Loucy (cell line): Measurements from ENCODE around the gene SULT1C4.

Source experiments
- EZH2phosphoT487 ChIP-seq: fragments of 200-600 bp; IDR thresholded peaks from 2 replicates; pipeline ENCODE4 v1.6.1; 2018; ENCODE audit warnings: antibody characterized with exemption, mild to moderate bottlenecking, moderate library complexity, borderline replicate concordance
- TF ChIP-seq, protein P1 (sequence below): fragments of 200-600 bp; sonication (generic); conservative IDR thresholded peaks from 2 replicates; pipeline ENCODE4 v1.5.1; 2014; ENCODE audit warnings: mild to moderate bottlenecking, antibody characterized with exemption, low read length

DNA sequence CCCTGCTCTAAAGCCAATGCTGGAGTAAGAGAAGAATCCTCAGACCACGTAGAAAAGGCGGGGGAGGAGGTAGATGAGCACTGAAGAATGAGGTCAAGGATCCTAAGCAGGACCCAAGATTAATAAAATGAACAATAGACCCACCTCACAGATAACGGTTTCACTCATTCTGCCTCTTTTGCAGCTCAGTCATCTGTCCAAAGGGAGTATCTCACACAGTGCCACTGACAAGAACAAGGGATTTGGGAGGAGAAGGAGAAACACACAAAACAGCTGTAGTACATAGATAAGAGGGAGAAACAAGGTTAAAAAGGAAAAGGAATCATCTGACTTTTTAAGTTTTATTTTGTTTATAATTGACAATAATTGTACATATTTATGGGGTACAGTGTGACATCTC lies 30.9 kb upstream of the SULT1C4 start:
- TF ChIP-seq, protein P1, sequence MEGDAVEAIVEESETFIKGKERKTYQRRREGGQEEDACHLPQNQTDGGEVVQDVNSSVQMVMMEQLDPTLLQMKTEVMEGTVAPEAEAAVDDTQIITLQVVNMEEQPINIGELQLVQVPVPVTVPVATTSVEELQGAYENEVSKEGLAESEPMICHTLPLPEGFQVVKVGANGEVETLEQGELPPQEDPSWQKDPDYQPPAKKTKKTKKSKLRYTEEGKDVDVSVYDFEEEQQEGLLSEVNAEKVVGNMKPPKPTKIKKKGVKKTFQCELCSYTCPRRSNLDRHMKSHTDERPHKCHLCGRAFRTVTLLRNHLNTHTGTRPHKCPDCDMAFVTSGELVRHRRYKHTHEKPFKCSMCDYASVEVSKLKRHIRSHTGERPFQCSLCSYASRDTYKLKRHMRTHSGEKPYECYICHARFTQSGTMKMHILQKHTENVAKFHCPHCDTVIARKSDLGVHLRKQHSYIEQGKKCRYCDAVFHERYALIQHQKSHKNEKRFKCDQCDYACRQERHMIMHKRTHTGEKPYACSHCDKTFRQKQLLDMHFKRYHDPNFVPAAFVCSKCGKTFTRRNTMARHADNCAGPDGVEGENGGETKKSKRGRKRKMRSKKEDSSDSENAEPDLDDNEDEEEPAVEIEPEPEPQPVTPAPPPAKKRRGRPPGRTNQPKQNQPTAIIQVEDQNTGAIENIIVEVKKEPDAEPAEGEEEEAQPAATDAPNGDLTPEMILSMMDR: no peak
- no peak for TF ChIP-seq EZH2phosphoT487
